HG03558 (cell line): ENCODE results near the gene STAC2.
"Not testable (repeated sequence)": the region's sequence is repeated elsewhere in the genome, so short reads cannot be mapped to it uniquely, and the experiment has no call there.

Source experiments
- ATAC-seq: cut with Tn5 transposase; IDR thresholded peaks from one replicate; pipeline ENCODE4 v1.9.1; 2021; ENCODE audit warnings: moderate number of reproducible peaks; ENCODE audit not compliant: unreplicated experiment; ENCODE audit errors: extremely low read depth

Gene STAC2

GRCh38 chr17:39225308-39225958 lies at the start of gene STAC2:
Gene STAC2, minus strand, starts transcription at chr17:39225945. Its CDS starts 443 bp downstream, at chr17:39225502.
- no peak for ATAC-seq

- ATAC-seq: no peak
These were observed 45.8 kb upstream of the STAC2 start for GRCh38 chr17:39271546-39271945.

- no peak for ATAC-seq
These were observed 45.2 kb upstream of the STAC2 start for GRCh38 chr17:39270923-39271322.

- no peak for ATAC-seq
These were observed 38.4 kb upstream of the STAC2 start for GRCh38 chr17:39264119-39264518.

GRCh38 chr17:39261286-39261685 lies 35.5 kb upstream of the STAC2 start:
- no peak for ATAC-seq

GRCh38 chr17:39252788-39253460 lies 27.2 kb upstream of the STAC2 start:
- no peak for ATAC-seq

- no peak for ATAC-seq
These were observed 26.3 kb upstream of the STAC2 start for GRCh38 chr17:39251997-39252396.

GRCh38 chr17:39250076-39250475 lies 24.3 kb upstream of the STAC2 start:
- ATAC-seq: not testable (repeated sequence)

GRCh38 chr17:39246274-39246673 lies 20.5 kb upstream of the STAC2 start:
- ATAC-seq: no peak

GRCh38 chr17:39244600-39245570 lies 19.1 kb upstream of the STAC2 start:
- no peak for ATAC-seq

- ATAC-seq: no peak
These were observed 18.4 kb upstream of the STAC2 start for GRCh38 chr17:39244016-39244599.

GRCh38 chr17:39243155-39243554 lies 17.4 kb upstream of the STAC2 start:
- no peak for ATAC-seq

GRCh38 chr17:39240631-39241030 lies 14.9 kb upstream of the STAC2 start:
- ATAC-seq: no peak

GRCh38 chr17:39239640-39240314 lies 14.0 kb upstream of the STAC2 start:
- no peak for ATAC-seq

- no peak for ATAC-seq
These were observed 12.7 kb upstream of the STAC2 start for GRCh38 chr17:39238311-39238972.

- ATAC-seq: no peak
These were observed 11.8 kb upstream of the STAC2 start for GRCh38 chr17:39237586-39237985.

GRCh38 chr17:39236981-39237441 lies 11.3 kb upstream of the STAC2 start:
- no peak for ATAC-seq

GRCh38 chr17:39236450-39236927 lies 10.7 kb upstream of the STAC2 start:
- no peak for ATAC-seq
